CD4-positive, alpha-beta T cell treated with Interleukin-10 for 1 hour (primary cell): ENCODE results near the gene CD1D.
A peak's percentile ranks its signal among the peaks of the same experiment; 100 is the strongest.
"Not testable (repeated sequence)": the region's sequence is repeated elsewhere in the genome, so short reads cannot be mapped to it uniquely, and the experiment has no call there.

ENCODE experiments used
- DNase-seq: peaks from one replicate; pipeline ENCODE4 v3.0.0-alpha.2; 2020

Gene CD1D

GRCh38 chr1:158176849-158177699 is 3.6 kb upstream of the CD1D start:
- DNase-seq = not testable (repeated sequence)

DNA sequence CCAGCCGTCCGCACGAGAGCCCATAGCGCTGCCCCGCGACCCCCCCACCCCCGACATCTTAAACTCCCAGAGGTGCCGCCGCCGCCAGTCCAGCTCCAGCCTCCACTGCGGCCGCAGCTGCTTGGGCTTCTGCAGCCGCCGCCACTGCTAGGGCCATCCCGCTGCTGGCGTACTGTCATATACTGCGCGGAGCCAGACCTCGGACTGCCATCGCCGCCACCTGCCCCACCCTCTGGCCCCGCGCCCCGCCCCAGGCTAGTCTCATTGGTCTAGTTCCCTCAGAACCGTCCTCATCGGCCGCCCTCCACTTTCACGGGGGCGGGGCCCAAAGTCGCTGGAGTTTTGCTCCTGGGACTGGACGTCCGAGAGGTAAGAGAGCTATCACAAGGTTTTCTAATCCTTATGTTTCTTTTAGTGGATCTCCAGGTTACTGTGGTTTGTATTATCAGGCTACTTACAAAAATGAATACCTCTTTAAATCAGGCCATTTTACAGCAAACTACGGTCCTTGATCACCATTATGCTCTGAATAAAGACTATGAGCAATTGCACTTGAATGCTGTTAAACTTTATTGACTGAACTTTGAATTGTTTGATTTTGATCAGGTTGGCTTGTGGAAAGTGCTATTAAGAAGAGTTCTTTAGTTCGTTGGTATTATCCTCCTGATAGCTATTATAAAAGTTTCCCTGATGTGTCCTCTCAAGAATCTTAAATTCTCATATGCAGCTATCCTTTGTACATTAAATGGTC is 2.8 kb upstream of the CD1D start:
- no peak for DNase-seq

DNA sequence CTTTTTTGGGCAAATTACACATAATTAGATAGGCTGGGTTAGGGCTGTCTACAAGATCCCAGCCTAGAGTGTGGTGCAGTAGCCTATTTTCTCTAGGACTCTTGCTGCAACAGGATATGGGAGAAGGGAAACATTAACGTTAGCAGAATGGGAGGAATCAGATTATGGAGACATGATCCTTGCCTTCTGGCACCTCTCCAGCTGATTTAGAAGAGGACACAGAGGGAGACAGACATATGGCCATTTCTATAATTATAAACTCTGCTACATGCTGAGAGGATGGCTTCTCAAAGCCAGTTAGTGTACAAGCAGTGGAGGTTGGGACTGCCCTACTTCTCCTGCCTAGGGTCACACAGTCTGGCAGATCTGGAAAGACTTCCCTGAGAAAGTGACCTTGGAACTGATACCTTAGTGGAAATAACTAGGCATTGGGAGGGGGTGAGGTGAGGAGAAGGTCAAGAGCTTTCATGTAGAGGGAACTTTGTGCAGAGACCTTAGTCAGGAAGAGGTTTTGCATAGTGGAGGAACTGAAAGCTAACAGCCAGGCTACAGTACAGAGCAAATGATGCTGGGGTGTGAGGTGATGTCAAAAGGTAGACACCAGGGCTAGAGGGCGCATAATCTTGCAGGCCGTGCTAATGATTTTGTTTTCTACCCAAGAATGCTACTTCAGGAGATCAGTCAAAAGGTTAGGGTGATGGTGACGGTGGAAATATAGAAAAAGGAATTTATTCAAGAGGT is 1.2 kb upstream of the CD1D start:
- no peak for DNase-seq

DNA sequence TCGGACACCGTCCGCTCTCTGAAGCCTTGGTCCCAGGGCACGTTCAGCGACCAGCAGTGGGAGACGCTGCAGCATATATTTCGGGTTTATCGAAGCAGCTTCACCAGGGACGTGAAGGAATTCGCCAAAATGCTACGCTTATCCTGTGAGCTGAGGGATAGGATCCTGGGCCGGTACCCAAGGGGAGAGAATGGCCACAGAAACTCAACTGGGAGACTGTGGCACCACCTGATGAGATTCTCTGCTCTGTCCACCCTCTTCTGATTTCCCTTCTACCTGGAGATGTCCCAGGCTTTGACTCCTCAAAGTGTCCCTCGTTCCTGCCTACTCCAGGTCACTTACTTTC is 855 bp downstream of the CD1D start:
- no peak for DNase-seq

DNA sequence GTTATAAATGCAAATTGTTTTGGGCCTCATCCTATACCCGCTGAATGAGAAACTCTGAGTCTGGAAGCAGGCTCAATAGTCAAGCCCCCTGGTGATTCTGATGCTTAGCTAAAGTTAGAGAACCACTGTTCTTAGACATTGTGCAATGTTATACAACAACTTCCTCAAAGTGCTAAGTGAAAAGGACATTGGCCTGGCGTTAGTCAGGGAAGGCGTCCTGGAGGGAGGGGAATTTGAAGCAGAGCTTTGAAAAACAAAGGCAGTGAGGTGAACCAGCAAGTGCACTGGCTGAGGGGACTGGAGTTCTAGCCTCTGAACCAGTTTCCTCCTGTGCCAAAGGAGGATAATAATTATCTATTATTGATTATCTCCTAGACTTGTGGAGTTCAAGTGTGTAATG is 5.1 kb downstream of the CD1D start:
- DNase-seq = no peak

- DNase-seq = no peak
These were observed 5.5 kb downstream of the CD1D start for GRCh38 chr1:158186180-158186579.

DNA sequence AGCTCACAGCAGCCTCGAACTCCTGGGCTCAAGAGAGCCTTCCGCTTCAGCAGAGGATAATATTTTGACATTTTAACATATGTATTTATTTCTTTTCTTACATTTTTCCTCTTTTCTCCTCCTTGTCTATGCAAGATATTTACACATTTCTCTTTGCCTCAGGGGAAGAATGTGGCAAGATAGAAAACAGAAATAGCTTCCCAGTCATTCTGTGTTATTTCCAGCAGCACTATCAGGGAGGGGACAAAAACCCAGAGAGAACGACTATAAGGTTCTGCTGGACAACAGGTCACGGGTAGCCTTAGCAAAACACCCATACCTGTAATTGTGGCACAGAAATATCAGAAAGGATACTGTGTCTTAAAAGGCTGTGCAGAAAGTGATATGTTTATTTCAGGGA is 7.9 kb downstream of the CD1D start:
- DNase-seq = no peak

- no peak for DNase-seq
These were observed 8.9 kb downstream of the CD1D start for GRCh38 chr1:158189624-158190023.

DNA sequence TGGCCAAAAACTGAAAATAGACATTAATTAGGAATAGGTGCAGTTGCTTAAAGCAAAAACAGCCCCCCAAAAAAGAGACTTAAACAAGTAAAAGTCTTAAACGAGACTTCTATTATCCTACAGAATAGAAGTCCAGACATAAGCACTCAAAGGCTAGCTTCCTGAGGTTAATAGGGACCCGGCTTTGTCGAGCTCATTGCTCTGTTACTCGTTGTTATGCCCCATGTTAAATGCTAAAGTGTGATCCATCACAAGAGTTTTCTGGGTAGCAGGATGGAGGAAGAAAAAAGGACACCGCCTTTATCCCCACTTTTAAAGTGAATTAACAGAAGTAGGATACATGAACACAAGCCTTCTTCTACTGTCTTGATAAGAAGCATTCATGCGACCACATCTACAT is 10.6 kb downstream of the CD1D start:
- DNase-seq = no peak

DNA sequence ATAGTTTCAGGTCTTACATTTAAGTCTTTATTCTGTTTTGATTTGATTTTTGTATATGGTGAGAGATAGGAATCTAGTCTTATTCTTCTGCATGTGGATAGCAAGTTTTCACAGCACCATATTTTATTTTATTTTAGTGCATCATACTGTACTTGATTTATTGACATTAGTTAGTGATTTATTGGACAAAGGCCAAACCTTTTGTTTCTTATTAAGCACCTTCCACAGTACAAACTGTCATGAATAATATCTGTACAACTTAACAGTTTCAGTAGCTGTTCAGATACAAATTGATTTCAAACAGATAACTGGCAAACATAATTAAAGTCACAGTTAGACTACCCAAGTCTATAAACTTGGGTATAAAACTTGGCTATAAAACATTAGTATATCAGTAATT is 15.8 kb downstream of the CD1D start:
- DNase-seq = no peak

- DNase-seq = no peak
These were observed 19.2 kb downstream of the CD1D start for GRCh38 chr1:158199849-158200248.

GRCh38 chr1:158200527-158200926 is 19.8 kb downstream of the CD1D start:
- no peak for DNase-seq

DNA sequence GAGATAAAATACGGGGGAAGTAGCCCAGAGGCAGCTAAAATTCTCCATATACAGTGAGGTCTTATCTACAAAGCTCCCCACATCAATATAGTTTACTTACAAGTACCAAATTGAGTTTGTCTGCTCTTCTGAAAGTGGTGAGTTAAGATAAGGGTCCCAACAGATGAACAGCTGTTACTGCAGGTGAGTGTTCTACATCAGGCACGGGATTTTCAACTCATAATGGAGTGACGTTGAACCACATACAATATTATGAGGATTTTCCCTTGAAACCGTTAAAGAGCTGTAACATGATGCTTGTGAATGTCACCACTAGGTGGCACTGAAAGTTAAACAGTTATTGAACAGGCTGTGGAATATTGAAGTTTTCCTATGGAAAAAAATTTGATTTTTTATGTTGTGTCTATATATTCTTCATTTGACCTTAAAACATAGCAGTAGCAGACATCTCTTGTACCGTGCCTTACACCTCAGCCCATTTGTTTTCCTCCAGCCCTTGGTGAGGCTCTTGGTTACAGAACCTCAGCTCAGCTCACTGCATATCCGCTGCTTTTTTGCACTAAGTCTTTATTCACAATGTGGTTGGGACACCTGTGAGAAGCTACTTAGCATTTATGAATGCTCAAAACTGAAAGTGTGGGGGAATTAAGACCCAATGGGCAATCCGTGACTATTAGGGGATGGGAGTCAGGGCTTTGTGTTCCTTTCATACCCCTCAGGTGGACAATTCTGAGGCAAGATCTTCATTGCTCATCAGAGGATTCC is 23.2 kb downstream of the CD1D start:
- DNase-seq = peak; percentile 52

DNA sequence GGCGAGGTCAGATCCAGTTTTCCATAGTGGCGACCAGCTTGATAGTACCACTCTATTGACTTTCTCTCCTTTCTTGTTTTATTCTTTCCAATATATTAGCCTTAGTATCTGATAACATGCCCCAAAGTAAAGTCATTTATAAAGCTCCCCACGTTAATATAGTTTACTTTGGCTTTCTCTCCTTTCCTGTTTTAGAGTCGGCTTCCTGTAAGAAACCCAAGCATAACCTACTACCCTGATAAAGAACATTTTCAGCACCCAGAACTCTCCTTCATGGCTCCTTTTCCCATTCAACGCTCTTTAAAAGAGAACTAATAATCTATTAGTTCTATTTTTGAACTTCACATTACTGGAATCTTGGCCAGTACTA is 23.7 kb downstream of the CD1D start:
- DNase-seq = no peak

DNA sequence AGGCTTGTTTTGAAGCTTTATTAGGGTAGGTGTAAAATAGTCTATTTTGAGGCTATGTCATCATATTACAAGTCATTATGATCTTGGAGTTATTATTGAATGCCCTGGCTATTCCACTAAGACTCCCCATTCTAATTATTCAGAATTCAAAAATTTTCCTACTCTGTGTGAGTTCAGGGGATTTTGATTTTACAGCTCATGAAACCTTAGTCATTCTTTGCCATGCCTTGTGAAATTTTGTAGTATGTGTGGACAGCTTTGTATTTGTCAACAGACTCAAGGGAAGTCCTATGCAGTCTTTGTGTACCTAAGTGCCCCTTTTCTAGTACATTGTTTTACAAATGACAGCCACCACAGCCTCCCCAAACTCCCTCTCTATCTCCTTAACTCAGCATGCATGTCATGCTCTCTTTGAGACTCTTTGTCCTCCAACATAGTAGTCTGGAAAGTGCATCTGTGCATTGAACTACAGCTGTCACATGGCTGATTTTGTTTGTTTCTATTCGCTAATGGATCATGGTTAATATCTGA is 28.0 kb downstream of the CD1D start:
- no peak for DNase-seq

- DNase-seq = no peak
These were observed 31.6 kb downstream of the CD1D start for GRCh38 chr1:158212320-158212719.

GRCh38 chr1:158223445-158223844 is 42.8 kb downstream of the CD1D start:
- not testable (repeated sequence) for DNase-seq

GRCh38 chr1:158227904-158228623 is 47.4 kb downstream of the CD1D start:
- DNase-seq = no peak
